Mucosa of stomach (tissue), 1 donor: Measurements from ENCODE around the gene PLEKHH3.
"Not testable (repeated sequence)": the region's sequence is repeated elsewhere in the genome, so short reads cannot be mapped to it uniquely, and the experiment has no call there.

Experiments
- H3K27me3 ChIP-seq: one replicate; pipeline ENCODE4 v1.7.0; 2013; ENCODE audit warnings: mild to moderate bottlenecking, low read length; ENCODE audit not compliant: control insufficient read depth, insufficient read depth
- H3K36me3 ChIP-seq: one replicate; pipeline ENCODE4 v1.7.0; 2013; ENCODE audit warnings: low read length; ENCODE audit not compliant: control insufficient read depth, insufficient read depth
- H3K4me1 ChIP-seq: one replicate; pipeline ENCODE4 v1.7.0; 2013; ENCODE audit warnings: mild to moderate bottlenecking, low read length; ENCODE audit not compliant: control insufficient read depth, insufficient read depth
- H3K4me3 ChIP-seq: one replicate; pipeline ENCODE4 v1.7.0; 2013; ENCODE audit warnings: low read length
- H3K9ac ChIP-seq: one replicate; pipeline ENCODE4 v1.7.0; 2013; ENCODE audit warnings: mild to moderate bottlenecking, low read length, moderate library complexity
- H3K9me3 ChIP-seq: one replicate; pipeline ENCODE4 v1.7.0; 2013; ENCODE audit warnings: mild to moderate bottlenecking, low read length, moderate library complexity; ENCODE audit not compliant: control insufficient read depth
- donor health status: Pancreatic carcinoma.

The PLEKHH3 gene

GRCh38 chr17:42674755-42675347 lies 1.9 kb downstream of the PLEKHH3 start:
- Histone ChIP-seq H3K36me3 (peaks cover 18% of the 10 kb centered on the region), H3K9me3 (no peaks in the 10 kb centered on the region), H3K4me1 (peaks cover 42% of the 10 kb centered on the region), H3K9ac (peak overlapping the region; percentile 93), H3K27me3 (no peaks in the 10 kb centered on the region), H3K4me3 (peak overlapping the region; percentile 92)

- Histone ChIP-seq H3K4me1 (peaks cover 43% of the 10 kb centered on the region), H3K36me3 (peaks cover 24% of the 10 kb centered on the region), H3K27me3 (no peaks in the 10 kb centered on the region), H3K9ac (peak overlapping the region; percentile 31), H3K4me3 (peak overlapping the region; percentile 11), H3K9me3 (no peaks in the 10 kb centered on the region)
Observed at GRCh38 chr17:42673885-42674754, 2.7 kb downstream of the PLEKHH3 start.

- Histone ChIP-seq H3K9ac (peak overlapping the region; percentile 31), H3K36me3 (peaks cover 26% of the 10 kb centered on the region), H3K4me3 (no peak overlapping the region), H3K9me3 (no peaks in the 10 kb centered on the region), H3K27me3 (no peaks in the 10 kb centered on the region), H3K4me1 (peaks cover 39% of the 10 kb centered on the region)
Observed at GRCh38 chr17:42673266-42673884, 3.4 kb downstream of the PLEKHH3 start.

- Histone ChIP-seq H3K4me1 (peaks cover 44% of the 10 kb centered on the region), H3K9ac (no peak overlapping the region), H3K4me3 (no peak overlapping the region), H3K36me3 (peaks cover 26% of the 10 kb centered on the region), H3K27me3 (no peaks in the 10 kb centered on the region), H3K9me3 (no peaks in the 10 kb centered on the region)
Observed at GRCh38 chr17:42672038-42672437, 4.8 kb downstream of the PLEKHH3 start.

- Histone ChIP-seq H3K27me3 (no peaks in the 10 kb centered on the region), H3K4me1 (peaks cover 52% of the 10 kb centered on the region), H3K4me3 (no peak overlapping the region)
Observed at GRCh38 chr17:42670789-42671657, 5.8 kb downstream of the PLEKHH3 start.

GRCh38 chr17:42669977-42670788 lies 6.6 kb downstream of the PLEKHH3 start:
- Histone ChIP-seq H3K27me3 (no peaks in the 10 kb centered on the region), H3K9me3 (no peaks in the 10 kb centered on the region), H3K4me1 (peaks cover 48% of the 10 kb centered on the region), H3K9ac (no peak overlapping the region), H3K4me3 (no peak overlapping the region), H3K36me3 (peaks cover 26% of the 10 kb centered on the region)

More at GRCh38 chr17:42670789-42671657, 5.8 kb downstream of the PLEKHH3 start:
- H3K9ac ChIP-seq: no peak overlapping the region
- H3K36me3 ChIP-seq: peaks cover 26% of the 10 kb centered on the region
- H3K9me3 ChIP-seq: no peaks in the 10 kb centered on the region

- Histone ChIP-seq H3K4me1 (peaks cover 46% of the 10 kb centered on the region), H3K9ac (no peak overlapping the region), H3K9me3 (no peaks in the 10 kb centered on the region), H3K4me3 (no peak overlapping the region), H3K27me3 (no peaks in the 10 kb centered on the region), H3K36me3 (peaks cover 26% of the 10 kb centered on the region)
Observed at GRCh38 chr17:42669705-42669976, 7.2 kb downstream of the PLEKHH3 start.

- H3K9ac ChIP-seq: no peak overlapping the region
- H3K4me1 ChIP-seq: peaks cover 32% of the 10 kb centered on the region
- no peaks in the 10 kb centered on the region for H3K9me3 ChIP-seq
- peaks cover 17% of the 10 kb centered on the region for H3K36me3 ChIP-seq
- H3K4me3 ChIP-seq: no peak overlapping the region
- no peaks in the 10 kb centered on the region for H3K27me3 ChIP-seq
Observed at GRCh38 chr17:42667088-42667951, 9.5 kb downstream of the PLEKHH3 start.

GRCh38 chr17:42666126-42666525 lies 10.7 kb downstream of the PLEKHH3 start:
- H3K4me1 ChIP-seq: peaks cover 32% of the 10 kb centered on the region

GRCh38 chr17:42665581-42666001 lies 11.2 kb downstream of the PLEKHH3 start:
- H3K36me3 ChIP-seq: peaks cover 8% of the 10 kb centered on the region
- peaks cover 32% of the 10 kb centered on the region for H3K4me1 ChIP-seq
- H3K9ac ChIP-seq: no peak overlapping the region
- H3K4me3 ChIP-seq: no peak overlapping the region
- H3K27me3 ChIP-seq: no peaks in the 10 kb centered on the region
- no peaks in the 10 kb centered on the region for H3K9me3 ChIP-seq

More at GRCh38 chr17:42666126-42666525, 10.7 kb downstream of the PLEKHH3 start:
- not testable (repeated sequence) for H3K9ac ChIP-seq, H3K9me3 ChIP-seq, H3K27me3 ChIP-seq, H3K4me3 ChIP-seq
- peaks cover 14% of the 10 kb centered on the region for H3K36me3 ChIP-seq
